ENCODE measurements around the gene SORCS3.

The SORCS3 gene

DNA sequence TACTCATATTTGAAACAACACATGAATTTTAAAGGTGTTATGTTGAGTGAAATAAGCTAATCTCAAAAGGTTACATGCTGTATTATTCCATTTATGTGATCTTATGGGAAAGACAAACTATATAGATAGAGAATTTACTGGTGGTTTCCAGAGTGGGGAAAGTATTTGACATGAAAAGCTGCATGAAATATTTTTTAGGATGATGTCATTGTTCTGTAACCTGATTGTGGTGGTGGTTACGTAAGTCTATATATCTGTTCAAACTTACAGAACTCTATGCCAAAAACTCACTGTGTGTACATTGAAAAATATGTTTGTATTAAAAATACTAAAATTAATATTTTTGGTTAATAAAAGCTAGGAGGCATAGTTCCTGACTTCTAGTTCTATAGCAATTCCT, 453.0 kb downstream of the SORCS3 start:
- Histone ChIP-seq H3K36me3 (ENCODE audit: insufficient read depth, low read length) (no peaks in the 10 kb centered on the region), H3K9ac (ENCODE audit: insufficient read length) (no peak overlapping the region), H3K4me3 (no peak overlapping the region), H3K9me3 (ENCODE audit: low read depth, low read length) (no peaks in the 10 kb centered on the region), H3K27ac (no peak overlapping the region)
- TF ChIP-seq EZH2 (IDR thresholded peaks at IDR 0.05) (no peak), FOXP2 (optimal IDR thresholded peaks at IDR 0.05; ENCODE audit: control extremely low read depth, extremely low read length, insufficient read depth) (no peak), POLR2AphosphoS5 (IDR thresholded peaks at IDR 0.05; ENCODE audit: borderline replicate concordance, low read depth, low read length) (no peak)
- no peak for DNase-seq (ENCODE audit: low read depth, low spot score)

DNA sequence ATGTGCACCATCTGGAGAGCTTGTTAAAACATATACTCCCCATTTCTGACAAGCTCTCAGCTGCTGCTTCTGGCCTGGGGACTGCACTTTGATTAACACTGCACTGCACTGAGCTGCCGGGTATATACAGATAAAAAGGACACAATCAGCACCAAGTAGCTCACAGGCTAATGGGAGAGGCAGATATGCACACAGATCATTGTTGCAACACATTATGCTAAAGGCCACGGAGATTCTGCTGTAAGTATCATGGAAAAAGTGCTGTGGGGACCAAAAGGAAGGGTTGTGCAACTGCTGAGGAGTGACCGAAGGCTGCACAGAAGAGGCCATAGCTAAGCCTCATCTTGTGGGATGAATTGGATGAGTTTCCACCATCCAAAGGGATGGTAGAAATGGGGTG, 455.2 kb downstream of the SORCS3 start:
- H3K27ac ChIP-seq, result no peak overlapping the region
- no peak overlapping the region for H3K9ac ChIP-seq (ENCODE audit: insufficient read length)
- no peaks in the 10 kb centered on the region for H3K36me3 ChIP-seq (ENCODE audit: insufficient read depth, low read length)
- H3K4me3 ChIP-seq, result no peak overlapping the region
- DNase-seq (ENCODE audit: low read depth, low spot score), result no peak
- H3K9me3 ChIP-seq (ENCODE audit: low read depth, low read length), result no peaks in the 10 kb centered on the region
- TF ChIP-seq FOXP2 (optimal IDR thresholded peaks at IDR 0.05; ENCODE audit: control extremely low read depth, extremely low read length, insufficient read depth) (no peak), POLR2AphosphoS5 (IDR thresholded peaks at IDR 0.05; ENCODE audit: borderline replicate concordance, low read depth, low read length) (no peak), EZH2 (IDR thresholded peaks at IDR 0.05) (no peak)

GRCh38 chr10:105102977-105103376, 461.9 kb downstream of the SORCS3 start:
- H3K27ac ChIP-seq, result no peak overlapping the region
- no peak overlapping the region for H3K9ac ChIP-seq (ENCODE audit: insufficient read length)
- no peak for DNase-seq (ENCODE audit: low read depth, low spot score)
- no peak for TF ChIP-seq FOXP2 (optimal IDR thresholded peaks at IDR 0.05; ENCODE audit: control extremely low read depth, extremely low read length, insufficient read depth)
- no peak for TF ChIP-seq POLR2AphosphoS5 (IDR thresholded peaks at IDR 0.05; ENCODE audit: borderline replicate concordance, low read depth, low read length)
- TF ChIP-seq EZH2 (IDR thresholded peaks at IDR 0.05), result no peak
- H3K4me3 ChIP-seq, result no peak overlapping the region
- no peaks in the 10 kb centered on the region for H3K9me3 ChIP-seq (ENCODE audit: low read depth, low read length)
- H3K36me3 ChIP-seq (ENCODE audit: insufficient read depth, low read length), result no peaks in the 10 kb centered on the region

DNA sequence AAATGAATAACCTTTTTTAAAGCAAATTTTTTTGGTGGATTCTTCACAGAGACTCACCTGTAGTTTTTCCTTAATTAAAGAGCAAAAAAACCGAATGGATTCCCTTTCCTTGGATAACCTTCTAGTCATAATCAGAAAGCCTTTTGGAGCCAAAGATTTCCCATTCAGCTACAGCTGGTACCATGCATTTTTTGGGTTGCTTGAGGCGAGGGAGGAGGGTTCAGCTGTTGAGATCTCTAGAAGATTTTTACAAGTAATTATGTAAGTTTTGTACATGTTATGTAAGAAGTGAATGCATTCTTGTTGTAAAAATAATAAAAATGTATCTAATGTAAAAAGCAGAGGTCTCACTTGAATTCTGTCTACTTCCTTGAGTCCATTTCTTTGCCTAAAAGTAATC, 463.2 kb downstream of the SORCS3 start:
- no peak for DNase-seq (ENCODE audit: low read depth, low spot score)
- H3K4me3 ChIP-seq, result no peak overlapping the region
- H3K9me3 ChIP-seq (ENCODE audit: low read depth, low read length), result no peaks in the 10 kb centered on the region
- no peak for TF ChIP-seq POLR2AphosphoS5 (IDR thresholded peaks at IDR 0.05; ENCODE audit: borderline replicate concordance, low read depth, low read length)
- no peak for TF ChIP-seq EZH2 (IDR thresholded peaks at IDR 0.05)
- no peak overlapping the region for H3K27ac ChIP-seq
- no peak overlapping the region for H3K9ac ChIP-seq (ENCODE audit: insufficient read length)
- no peaks in the 10 kb centered on the region for H3K36me3 ChIP-seq (ENCODE audit: insufficient read depth, low read length)

DNA sequence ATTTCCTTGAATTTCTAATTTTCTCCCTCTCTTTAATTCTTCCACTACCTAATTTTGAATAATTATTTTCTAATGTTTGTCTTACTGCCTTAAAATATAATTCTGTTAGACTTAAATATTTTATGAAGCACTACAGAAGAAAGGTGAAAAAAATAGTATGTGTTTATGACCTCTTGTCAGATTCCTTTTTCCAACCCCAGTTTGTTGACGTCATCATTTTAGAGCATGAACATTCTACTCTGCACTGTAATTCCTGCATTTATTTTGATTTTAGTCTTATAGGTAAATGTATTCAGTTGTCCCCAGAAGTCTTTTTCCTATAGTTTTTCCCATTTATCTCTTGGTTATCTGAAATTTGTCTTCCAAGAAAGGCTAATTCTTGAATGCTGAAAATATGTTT, 468.1 kb downstream of the SORCS3 start:
- no peak for DNase-seq (ENCODE audit: low read depth, low spot score)
- Histone ChIP-seq H3K4me3 (no peak overlapping the region), H3K27ac (no peak overlapping the region), H3K9me3 (ENCODE audit: low read depth, low read length) (no peaks in the 10 kb centered on the region), H3K9ac (ENCODE audit: insufficient read length) (no peak overlapping the region), H3K36me3 (ENCODE audit: insufficient read depth, low read length) (no peaks in the 10 kb centered on the region)
- no peak for TF ChIP-seq FOXP2 (optimal IDR thresholded peaks at IDR 0.05; ENCODE audit: control extremely low read depth, extremely low read length, insufficient read depth)
- no peak for TF ChIP-seq POLR2AphosphoS5 (IDR thresholded peaks at IDR 0.05; ENCODE audit: borderline replicate concordance, low read depth, low read length)
- TF ChIP-seq EZH2 (IDR thresholded peaks at IDR 0.05), result no peak

DNA sequence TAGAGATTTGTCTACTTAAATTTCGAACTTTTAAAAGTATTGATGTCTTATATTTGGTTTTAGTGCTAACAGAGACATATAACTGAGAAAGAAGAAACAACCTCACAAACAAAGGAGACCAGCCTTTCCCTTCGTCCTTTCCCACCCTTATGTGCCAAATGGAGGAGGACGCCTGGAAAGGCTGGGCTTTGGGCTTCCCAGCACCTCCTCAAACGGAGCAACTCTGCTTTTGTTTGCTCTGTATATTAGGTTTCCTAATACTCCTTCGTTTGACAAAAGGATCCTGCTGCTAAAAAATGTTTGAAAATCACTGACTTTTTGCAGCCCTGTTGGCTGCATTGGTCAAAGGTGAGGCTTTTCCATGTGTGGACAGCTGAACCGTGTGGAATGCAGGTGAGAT, 471.8 kb downstream of the SORCS3 start:
- Histone ChIP-seq H3K9me3 (ENCODE audit: low read depth, low read length) (no peaks in the 10 kb centered on the region), H3K9ac (ENCODE audit: insufficient read length) (no peak overlapping the region), H3K36me3 (ENCODE audit: insufficient read depth, low read length) (no peaks in the 10 kb centered on the region), H3K4me3 (no peak overlapping the region), H3K27ac (no peak overlapping the region)
- no peak for DNase-seq (ENCODE audit: low read depth, low spot score)
- TF ChIP-seq POLR2AphosphoS5 (IDR thresholded peaks at IDR 0.05; ENCODE audit: borderline replicate concordance, low read depth, low read length) (no peak), EZH2 (IDR thresholded peaks at IDR 0.05) (no peak), FOXP2 (optimal IDR thresholded peaks at IDR 0.05; ENCODE audit: control extremely low read depth, extremely low read length, insufficient read depth) (no peak)

GRCh38 chr10:105113666-105114065, 472.6 kb downstream of the SORCS3 start:
- TF ChIP-seq FOXP2 (optimal IDR thresholded peaks at IDR 0.05; ENCODE audit: control extremely low read depth, extremely low read length, insufficient read depth) (no peak), EZH2 (IDR thresholded peaks at IDR 0.05) (no peak), POLR2AphosphoS5 (IDR thresholded peaks at IDR 0.05; ENCODE audit: borderline replicate concordance, low read depth, low read length) (no peak)
- no peak for DNase-seq (ENCODE audit: low read depth, low spot score)

DNA sequence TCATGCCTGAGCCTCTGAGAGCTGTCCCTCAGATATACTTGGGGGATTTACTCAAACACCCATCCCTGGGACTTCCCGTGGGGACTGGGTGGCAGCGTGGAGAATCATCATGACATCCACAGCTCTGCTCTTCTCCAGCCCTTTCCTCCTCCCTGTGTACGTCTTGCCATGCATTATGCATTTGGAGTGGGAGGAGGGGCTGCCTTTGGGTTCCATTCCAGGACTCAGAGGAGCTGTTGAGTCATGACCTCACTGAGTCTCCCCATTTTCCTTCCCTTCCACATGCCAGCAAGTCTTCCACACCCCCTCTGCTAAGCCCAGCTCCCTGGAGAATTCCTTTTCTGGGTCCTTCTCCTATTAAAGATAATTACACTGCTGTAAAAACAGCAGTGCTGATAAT, 480.7 kb downstream of the SORCS3 start:
- DNase-seq (ENCODE audit: low read depth, low spot score), result no peak
- H3K27ac ChIP-seq, result no peak overlapping the region
- TF ChIP-seq POLR2AphosphoS5 (IDR thresholded peaks at IDR 0.05; ENCODE audit: borderline replicate concordance, low read depth, low read length) (no peak), FOXP2 (optimal IDR thresholded peaks at IDR 0.05; ENCODE audit: control extremely low read depth, extremely low read length, insufficient read depth) (no peak), EZH2 (IDR thresholded peaks at IDR 0.05) (no peak)
- H3K36me3 ChIP-seq (ENCODE audit: insufficient read depth, low read length), result no peaks in the 10 kb centered on the region
- no peaks in the 10 kb centered on the region for H3K9me3 ChIP-seq (ENCODE audit: low read depth, low read length)
- H3K9ac ChIP-seq (ENCODE audit: insufficient read length), result no peak overlapping the region
- no peak overlapping the region for H3K4me3 ChIP-seq

More at GRCh38 chr10:105113666-105114065, 472.6 kb downstream of the SORCS3 start:
- Histone ChIP-seq H3K9ac (ENCODE audit: insufficient read length) (no peak overlapping the region), H3K36me3 (ENCODE audit: insufficient read depth, low read length) (no peaks in the 10 kb centered on the region), H3K27ac (no peak overlapping the region), H3K4me3 (no peak overlapping the region), H3K9me3 (ENCODE audit: low read depth, low read length) (no peaks in the 10 kb centered on the region)

DNA sequence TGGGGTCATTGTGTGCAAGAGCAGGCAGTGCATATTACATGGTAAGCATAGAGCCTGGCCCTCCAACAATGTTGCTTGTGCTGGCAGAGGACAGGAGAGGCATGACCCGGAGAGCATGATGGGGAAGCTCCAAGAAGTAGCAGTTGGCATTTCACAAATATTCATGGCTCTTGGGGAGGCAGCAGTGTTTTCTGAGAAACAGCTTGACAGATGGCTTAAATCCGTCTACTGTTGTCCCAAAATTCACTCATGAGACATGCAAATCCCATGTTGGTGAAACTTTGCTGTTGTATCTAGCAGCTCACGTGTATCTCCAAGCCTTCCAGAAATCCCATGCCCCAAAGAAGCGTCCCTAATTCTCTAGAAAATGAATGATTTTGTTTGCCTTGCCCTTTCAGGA, 487.0 kb downstream of the SORCS3 start:
- TF ChIP-seq EZH2 (IDR thresholded peaks at IDR 0.05), result no peak
- TF ChIP-seq POLR2AphosphoS5 (IDR thresholded peaks at IDR 0.05; ENCODE audit: borderline replicate concordance, low read depth, low read length), result no peak
- Histone ChIP-seq H3K9ac (ENCODE audit: insufficient read length) (no peak overlapping the region), H3K9me3 (ENCODE audit: low read depth, low read length) (no peaks in the 10 kb centered on the region), H3K27ac (no peak overlapping the region), H3K36me3 (ENCODE audit: insufficient read depth, low read length) (no peaks in the 10 kb centered on the region), H3K4me3 (no peak overlapping the region)
- DNase-seq (ENCODE audit: low read depth, low spot score), result no peak
